H9 (cell line): Measurements from ENCODE around the gene SLIT1. TPM values are rescaled to one million over a fixed set of nuclear protein-coding genes. Genes with fewer than 3 reads are reported as not detected.
A peak's percentile ranks its signal among the peaks of the same experiment; 100 is the strongest.

Experiments used
- DNase-seq: peaks from one replicate; pipeline ENCODE4 v3.0.0-alpha.2; 2017
- H2AFZ ChIP-seq: one replicate; pipeline ENCODE4 v1.6.1; 2013; ENCODE audit warnings: mild to moderate bottlenecking, low read length, control low read depth, moderate library complexity
- H2AK5ac ChIP-seq: 2 replicates; pipeline ENCODE4 v1.6.1; 2013; ENCODE audit warnings: low read length, control low read depth, mixed read lengths; ENCODE audit not compliant: insufficient read length
- H2BK120ac ChIP-seq: one replicate; pipeline ENCODE4 v1.6.1; 2013; ENCODE audit warnings: low read depth, mild to moderate bottlenecking, low read length, control low read depth, inconsistent platforms; ENCODE audit not compliant: poor library complexity, severe bottlenecking
- H2BK12ac ChIP-seq: 2 replicates; pipeline ENCODE4 v1.6.1; 2013; ENCODE audit warnings: low read length, control low read depth, mixed read lengths, low read depth; ENCODE audit not compliant: insufficient read length
- H2BK15ac ChIP-seq: 2 replicates; pipeline ENCODE4 v1.6.1; 2013; ENCODE audit warnings: low read depth, low read length, control low read depth
- H2BK20ac ChIP-seq: one replicate; pipeline ENCODE4 v1.6.1; 2013; ENCODE audit warnings: low read depth, mild to moderate bottlenecking, low read length, control low read depth, inconsistent platforms; ENCODE audit not compliant: poor library complexity, severe bottlenecking
- H2BK5ac ChIP-seq: 2 replicates; pipeline ENCODE4 v1.6.1; 2013; ENCODE audit warnings: low read length, control low read depth, mixed read lengths; ENCODE audit not compliant: insufficient read length
- H3K14ac ChIP-seq: 2 replicates; pipeline ENCODE4 v1.6.1; 2013; ENCODE audit warnings: low read length, control low read depth; ENCODE audit not compliant: insufficient read depth
- H3K18ac ChIP-seq: 2 replicates; pipeline ENCODE4 v1.6.1; 2013; ENCODE audit warnings: low read depth, mild to moderate bottlenecking, mixed read lengths, low read length, control low read depth; ENCODE audit not compliant: insufficient read length
- H3K23ac ChIP-seq: 2 replicates; pipeline ENCODE4 v1.6.1; 2013; ENCODE audit warnings: low read length, control low read depth, mixed read lengths, low read depth; ENCODE audit not compliant: insufficient read length
- H3K23me2 ChIP-seq: 2 replicates; pipeline ENCODE4 v1.6.1; 2013; ENCODE audit warnings: low read depth, mild to moderate bottlenecking, mixed read lengths, low read length, control low read depth; ENCODE audit not compliant: insufficient read length, poor library complexity, severe bottlenecking
- H3K27ac ChIP-seq: 2 replicates; pipeline ENCODE4 v1.5.1; 2013; ENCODE audit warnings: low read length, control low read depth, mixed read lengths, low read depth; ENCODE audit not compliant: insufficient read length
- H3K27me3 ChIP-seq: 2 replicates; pipeline ENCODE4 v1.6.1; 2013; ENCODE audit warnings: low read length, control low read depth, inconsistent platforms; ENCODE audit not compliant: insufficient read depth
- H3K4ac ChIP-seq: 2 replicates; pipeline ENCODE4 v1.6.1; 2013; ENCODE audit warnings: low read depth, mild to moderate bottlenecking, control low read depth, inconsistent platforms, low read length, moderate library complexity
- H3K4me1 ChIP-seq: 2 replicates; pipeline ENCODE4 v1.6.1; 2013; ENCODE audit warnings: low read length, control low read depth, inconsistent platforms; ENCODE audit not compliant: insufficient read depth
- H3K4me2 ChIP-seq: 2 replicates; pipeline ENCODE4 v1.6.1; 2013; ENCODE audit warnings: low read length, control low read depth, mixed read lengths; ENCODE audit not compliant: insufficient read length, insufficient read depth
- H3K56ac ChIP-seq: 2 replicates; pipeline ENCODE4 v1.6.1; 2013; ENCODE audit warnings: low read depth, mild to moderate bottlenecking, mixed read lengths, low read length, control low read depth; ENCODE audit not compliant: insufficient read length
- H3K79me1 ChIP-seq: 2 replicates; pipeline ENCODE4 v1.6.1; 2013; ENCODE audit warnings: low read depth, mild to moderate bottlenecking, moderate library complexity, low read length, control low read depth, inconsistent platforms; ENCODE audit not compliant: insufficient read depth, poor library complexity, severe bottlenecking
- H3K79me2 ChIP-seq: 2 replicates; pipeline ENCODE4 v1.6.1; 2013; ENCODE audit warnings: low read length, control low read depth, inconsistent platforms; ENCODE audit not compliant: insufficient read depth
- H3K9ac ChIP-seq: 2 replicates; pipeline ENCODE4 v1.6.1; 2013; ENCODE audit warnings: low read length, control low read depth, mixed read lengths; ENCODE audit not compliant: insufficient read length; ENCODE audit errors: extremely low read depth
- H3K9me3 ChIP-seq: one replicate; pipeline ENCODE4 v1.6.1; 2013; ENCODE audit warnings: low read depth, low read length, inconsistent platforms; ENCODE audit not compliant: control insufficient read depth
- H3T11ph ChIP-seq: one replicate; pipeline ENCODE4 v1.6.1; 2013; ENCODE audit warnings: mild to moderate bottlenecking, low read length, control low read depth, inconsistent platforms
- H4K20me1 ChIP-seq: one replicate; pipeline ENCODE4 v1.6.1; 2013; ENCODE audit not compliant: control insufficient read depth, insufficient read length, insufficient read depth
- H4K5ac ChIP-seq: 2 replicates; pipeline ENCODE4 v1.6.1; 2013; ENCODE audit warnings: low read depth, mild to moderate bottlenecking, mixed read lengths, low read length, control low read depth; ENCODE audit not compliant: insufficient read length
- H4K8ac ChIP-seq: replicated peaks from 2 replicates; pipeline ENCODE4 v1.6.1; 2013; ENCODE audit warnings: low read length, control low read depth, mixed read lengths, low read depth; ENCODE audit not compliant: insufficient read length
- H4K91ac ChIP-seq: 2 replicates; pipeline ENCODE4 v1.6.1; 2013; ENCODE audit warnings: low read depth, mild to moderate bottlenecking, moderate library complexity, mixed read lengths, low read length, control low read depth; ENCODE audit not compliant: insufficient read length
- H3K27ac Mint-ChIP-seq, 3 experiments: 2 replicates in 2 of 3; 3 replicates in 1 of 3; pipeline ENCODE4 v1.8.0; 2020 to 2021; ENCODE audit warnings: mixed read lengths in 3 of 3, mild to moderate bottlenecking in 1 of 3, moderate library complexity in 1 of 3
- H3K27me3 Mint-ChIP-seq: 2 replicates; pipeline ENCODE4 v1.8.0; 2021; ENCODE audit warnings: low read depth, mild to moderate bottlenecking, moderate library complexity, mixed read lengths
- H3K36me3 Mint-ChIP-seq, 3 experiments: 2 replicates in 2 of 3; 3 replicates in 1 of 3; pipeline ENCODE4 v1.8.0; 2020 to 2021; ENCODE audit warnings: low read depth in 3 of 3, mixed read lengths in 3 of 3; ENCODE audit not compliant: insufficient read depth in 1 of 3
- H3K4me1 Mint-ChIP-seq, 2 experiments: 2 replicates each; pipeline ENCODE4 v1.8.0; 2020; ENCODE audit warnings: mixed read lengths in 2 of 2
- H3K4me3 Mint-ChIP-seq, 2 experiments: 2 replicates in 1 of 2; 3 replicates in 1 of 2; pipeline ENCODE4 v1.8.0; 2020 to 2021; ENCODE audit warnings: mild to moderate bottlenecking in 2 of 2, mixed read lengths in 2 of 2, moderate library complexity in 1 of 2
- H3K9me3 Mint-ChIP-seq, 2 experiments: 2 replicates in 1 of 2; 3 replicates in 1 of 2; pipeline ENCODE4 v1.8.0; 2020; ENCODE audit warnings: mild to moderate bottlenecking in 2 of 2, mixed read lengths in 2 of 2, moderate library complexity in 1 of 2
- WGBS: extraction: QIAGEN DNeasy Blood & Tissue Kit; methylation state at CpG from one replicate; pipeline ENCODE4 v1.1.7; 2013; ENCODE audit warnings: missing lambda C conversion rate, low lambda C conversion rate, mixed read lengths; ENCODE audit not compliant: insufficient read length; ENCODE audit errors: extremely low coverage; 5-methylcytosine and 5-hydroxymethylcytosine counted together
- total RNA-seq: library from RNA; stranded (reverse); gene quantifications from 2 replicates; pipeline ENCODE4 v1.2.1, GENCODE V29; 2021
- TF ChIP-seq, protein P1 (sequence below): fragments of 200-600 bp; sonication (generic); conservative IDR thresholded peaks from 3 replicates; pipeline ENCODE4 v1.8.0; 2021; ENCODE audit warnings: antibody characterized with exemption, mild to moderate bottlenecking

The SLIT1 gene
- total RNA-seq, 1 experiment from 2014 or later = 0.57 TPM

DNA sequence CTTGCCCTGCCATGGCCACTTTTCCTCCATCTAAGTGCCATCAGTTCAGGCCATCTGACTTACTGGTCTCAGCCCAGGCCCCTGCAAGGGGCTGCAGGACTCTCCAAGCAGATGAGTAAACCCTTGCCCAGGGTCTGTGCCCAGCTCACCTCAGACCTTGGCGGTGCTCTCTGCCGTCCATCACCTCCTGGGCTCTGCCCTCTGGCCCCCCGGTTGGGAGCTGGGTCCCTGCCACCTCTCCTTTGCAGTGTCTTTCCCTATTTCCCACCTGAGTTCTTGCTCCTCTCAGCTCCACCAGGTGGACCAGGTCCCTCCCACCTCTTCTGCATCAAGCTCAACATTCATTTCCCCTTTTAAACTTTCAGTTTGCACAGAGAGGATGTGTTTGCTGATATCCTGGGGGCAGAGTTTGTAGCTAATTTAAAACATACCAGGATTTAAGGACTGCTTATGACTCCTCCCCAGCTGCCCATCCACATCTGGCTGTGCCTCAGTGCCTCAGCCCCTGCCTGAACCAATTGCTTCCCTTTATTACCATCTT is 135.5 kb downstream of the SLIT1 start:
- Histone ChIP-seq H3K23ac (no peak overlapping the region), H4K20me1 (no peaks in the 10 kb centered on the region), H2AFZ (no peak overlapping the region), H2BK15ac (no peak overlapping the region), H4K5ac (no peak overlapping the region), H3K56ac (no peak overlapping the region), H4K91ac (no peak overlapping the region), H3K79me1 (no peaks in the 10 kb centered on the region), H3K14ac (no peak overlapping the region; the same call in 1 of the 2 replicates), H3K23me2 (no peaks in the 10 kb centered on the region), H2AK5ac (no peak overlapping the region), H3K27me3 (no peaks in the 10 kb centered on the region), H3T11ph (no peak overlapping the region), H3K18ac (no peak overlapping the region), H2BK12ac (no peak overlapping the region), H3K9ac (no peak overlapping the region), H3K27ac (no peak overlapping the region), H3K4me1 (no peaks in the 10 kb centered on the region), H3K79me2 (no peaks in the 10 kb centered on the region), H2BK120ac (no peak overlapping the region), H2BK5ac (no peak overlapping the region), H2BK20ac (no peak overlapping the region), H3K4ac (no peak overlapping the region), H4K8ac (no peak overlapping the region), H3K4me2 (no peak overlapping the region), H3K9me3 (no peaks in the 10 kb centered on the region)
- Mint-ChIP-seq H3K27ac (peak overlapping the region in 1 of 3 experiments; percentile 57; a peak in 1 of 7 replicates), H3K9me3 (peaks cover 0 to 3% of the 10 kb centered on the region in 2 experiments; a peak in 1 of 5 replicates), H3K4me1 (peaks cover 10 to 18% of the 10 kb centered on the region in 2 experiments), H3K36me3 (no peaks in the 10 kb centered on the region; a peak in 1 of 7 replicates), H3K27me3 (no peaks in the 10 kb centered on the region), H3K4me3 (no peak overlapping the region)
- DNase-seq = no peak
- TF ChIP-seq, protein P1, sequence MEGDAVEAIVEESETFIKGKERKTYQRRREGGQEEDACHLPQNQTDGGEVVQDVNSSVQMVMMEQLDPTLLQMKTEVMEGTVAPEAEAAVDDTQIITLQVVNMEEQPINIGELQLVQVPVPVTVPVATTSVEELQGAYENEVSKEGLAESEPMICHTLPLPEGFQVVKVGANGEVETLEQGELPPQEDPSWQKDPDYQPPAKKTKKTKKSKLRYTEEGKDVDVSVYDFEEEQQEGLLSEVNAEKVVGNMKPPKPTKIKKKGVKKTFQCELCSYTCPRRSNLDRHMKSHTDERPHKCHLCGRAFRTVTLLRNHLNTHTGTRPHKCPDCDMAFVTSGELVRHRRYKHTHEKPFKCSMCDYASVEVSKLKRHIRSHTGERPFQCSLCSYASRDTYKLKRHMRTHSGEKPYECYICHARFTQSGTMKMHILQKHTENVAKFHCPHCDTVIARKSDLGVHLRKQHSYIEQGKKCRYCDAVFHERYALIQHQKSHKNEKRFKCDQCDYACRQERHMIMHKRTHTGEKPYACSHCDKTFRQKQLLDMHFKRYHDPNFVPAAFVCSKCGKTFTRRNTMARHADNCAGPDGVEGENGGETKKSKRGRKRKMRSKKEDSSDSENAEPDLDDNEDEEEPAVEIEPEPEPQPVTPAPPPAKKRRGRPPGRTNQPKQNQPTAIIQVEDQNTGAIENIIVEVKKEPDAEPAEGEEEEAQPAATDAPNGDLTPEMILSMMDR = no peak
- no CpG with 5 or more reads among the region's 3 CpGs for WGBS
